Mucosa of descending colon (tissue), 3 donors: Measurements from ENCODE around the gene PRAMEF20. TPM values are rescaled to one million over a fixed set of nuclear protein-coding genes. Genes with fewer than 3 reads are reported as not detected.

ENCODE experiments used
- ATAC-seq: fragments of 200-7000 bp; cut with Tn5 transposase; one replicate; pipeline ENCODE4 v1.9.1; 2020; ENCODE audit warnings: mild to moderate bottlenecking, moderate library complexity
- DNase-seq, 3 donors: peaks; one replicate each; pipeline ENCODE4 v3.0.0-alpha.2; 2020
- H3K36me3 ChIP-seq: fragments of 200-600 bp; one replicate; pipeline ENCODE4 v1.8.0; 2021; ENCODE audit warnings: low read depth, mild to moderate bottlenecking
- H3K4me1 ChIP-seq: fragments of 200-600 bp; one replicate; pipeline ENCODE4 v1.8.0; 2021; ENCODE audit warnings: low read depth, mild to moderate bottlenecking
- H3K4me3 ChIP-seq: fragments of 200-600 bp; one replicate; pipeline ENCODE4 v1.8.0; 2021; ENCODE audit warnings: mild to moderate bottlenecking
- H3K9me3 ChIP-seq: fragments of 200-600 bp; one replicate; pipeline ENCODE4 v1.8.0; 2021; ENCODE audit warnings: mild to moderate bottlenecking
- intact Hi-C, 2 donors: fragments of 100-400 bp; cut with DNase I in 1 of 2; cut with micrococcal nuclease in 1 of 2; formaldehyde crosslinking; loops; one replicate each; pipeline versions ENCODE4 v1.11.0 to v1.11.1; 2022; cut with DNase I, micrococcal nuclease
- total RNA-seq, 3 donors: library from RNA; stranded (reverse); fragmentation: NEBNext Ultra II Directional in 2 of 3; extraction: Animal tissue kit (Norgen Biotek cat#: 25700) in 2 of 3; gene quantifications; one replicate each; pipeline versions ENCODE4 v1.2.1 to v1.2.4, GENCODE V29; 2021 to 2023
- TF ChIP-seq, protein P1 (sequence below): fragments of 200-600 bp; IDR thresholded peaks from one replicate; pipeline ENCODE4 v1.8.0; 2022; ENCODE audit warnings: antibody characterized with exemption, mild to moderate bottlenecking
- donor health status: DM: no; HTN: no; CAD: no; lungs with moderate emphysema.
- donor health status: DM: no; HTN: no; CAD: no.
- donor health status: DM: no; HTN: yes; CAD: no.

Gene PRAMEF20
- total RNA-seq, 3 donors from 2014 or later: not detected

DNA sequence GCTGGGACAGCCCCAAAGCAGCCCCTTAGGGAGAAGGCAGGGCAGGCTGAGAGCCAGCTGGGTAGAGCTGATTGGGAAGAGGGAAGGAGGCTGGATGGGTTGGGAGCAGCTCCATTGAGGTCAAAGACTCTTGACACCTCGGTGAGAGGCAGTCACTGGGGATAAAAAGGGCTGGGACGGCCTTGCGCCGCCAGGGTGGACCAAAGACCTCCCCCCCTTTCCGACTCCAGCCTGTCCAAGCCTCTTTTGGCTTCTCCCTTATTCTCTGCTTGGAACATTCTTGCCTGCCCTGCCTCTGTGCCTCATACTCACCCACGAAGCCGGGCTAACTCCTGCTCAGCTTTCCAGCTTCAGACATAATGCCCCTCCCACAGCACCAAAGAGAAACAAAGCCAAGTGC, 52.4 kb downstream of the PRAMEF20 start:
- intact Hi-C loops: no loop called here
- ATAC-seq (no peak), DNase-seq (no peak)
- no peaks in the 10 kb centered on the region for H3K9me3 ChIP-seq
- no peaks in the 10 kb centered on the region for H3K36me3 ChIP-seq
- H3K4me3 ChIP-seq: no peak overlapping the region
- no peaks in the 10 kb centered on the region for H3K4me1 ChIP-seq
- TF ChIP-seq, protein P1, sequence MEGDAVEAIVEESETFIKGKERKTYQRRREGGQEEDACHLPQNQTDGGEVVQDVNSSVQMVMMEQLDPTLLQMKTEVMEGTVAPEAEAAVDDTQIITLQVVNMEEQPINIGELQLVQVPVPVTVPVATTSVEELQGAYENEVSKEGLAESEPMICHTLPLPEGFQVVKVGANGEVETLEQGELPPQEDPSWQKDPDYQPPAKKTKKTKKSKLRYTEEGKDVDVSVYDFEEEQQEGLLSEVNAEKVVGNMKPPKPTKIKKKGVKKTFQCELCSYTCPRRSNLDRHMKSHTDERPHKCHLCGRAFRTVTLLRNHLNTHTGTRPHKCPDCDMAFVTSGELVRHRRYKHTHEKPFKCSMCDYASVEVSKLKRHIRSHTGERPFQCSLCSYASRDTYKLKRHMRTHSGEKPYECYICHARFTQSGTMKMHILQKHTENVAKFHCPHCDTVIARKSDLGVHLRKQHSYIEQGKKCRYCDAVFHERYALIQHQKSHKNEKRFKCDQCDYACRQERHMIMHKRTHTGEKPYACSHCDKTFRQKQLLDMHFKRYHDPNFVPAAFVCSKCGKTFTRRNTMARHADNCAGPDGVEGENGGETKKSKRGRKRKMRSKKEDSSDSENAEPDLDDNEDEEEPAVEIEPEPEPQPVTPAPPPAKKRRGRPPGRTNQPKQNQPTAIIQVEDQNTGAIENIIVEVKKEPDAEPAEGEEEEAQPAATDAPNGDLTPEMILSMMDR: no peak

DNA sequence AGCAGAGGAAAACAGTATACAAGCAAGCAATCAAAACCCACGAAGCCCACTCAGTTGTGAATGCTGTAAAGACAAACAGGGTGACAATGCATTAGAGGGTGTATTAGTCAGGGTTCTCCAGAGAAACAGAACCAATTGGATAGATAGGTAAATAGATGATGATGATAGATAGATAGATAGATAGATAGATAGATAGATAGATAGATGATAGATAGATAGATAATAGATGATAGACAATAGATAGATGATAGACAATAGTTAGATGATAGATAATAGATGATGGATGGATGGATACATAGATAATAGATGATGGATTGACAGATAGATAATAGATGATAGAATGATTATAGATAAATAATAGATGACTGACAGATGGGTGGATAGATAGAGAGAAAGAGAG, 55.3 kb downstream of the PRAMEF20 start:
- no peak overlapping the region for H3K4me3 ChIP-seq
- ATAC-seq (no peak), DNase-seq (no peak)
- H3K36me3 ChIP-seq: no peaks in the 10 kb centered on the region
- no peaks in the 10 kb centered on the region for H3K9me3 ChIP-seq
- H3K4me1 ChIP-seq: no peaks in the 10 kb centered on the region
- intact Hi-C loops: no loop called here
- TF ChIP-seq, protein P1: no peak

DNA sequence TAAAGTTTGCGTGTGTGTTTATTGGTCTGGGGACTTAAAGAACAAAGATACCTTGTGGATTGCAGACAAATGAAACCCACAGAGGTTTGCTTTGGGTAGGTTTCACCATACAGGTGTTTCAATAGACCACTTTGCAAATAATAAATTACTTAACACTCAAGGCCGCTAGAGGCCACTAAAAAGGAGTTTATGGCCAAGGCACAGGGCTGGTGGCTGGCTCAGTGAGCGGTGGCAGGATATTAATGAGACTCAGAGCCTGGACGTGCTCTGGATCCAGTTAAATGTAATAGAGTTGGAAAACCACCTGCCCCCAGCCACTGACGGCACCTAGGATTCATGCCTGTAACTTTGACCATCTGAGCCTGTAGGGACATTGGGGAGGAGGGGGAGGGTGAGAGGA, 59.1 kb downstream of the PRAMEF20 start:
- H3K4me1 ChIP-seq: no peaks in the 10 kb centered on the region
- ATAC-seq: no peak
- no peaks in the 10 kb centered on the region for H3K9me3 ChIP-seq
- DNase-seq: peak in 1 of 3 donors; percentile 1
- intact Hi-C loops: no loop called here
- H3K4me3 ChIP-seq: no peak overlapping the region
- TF ChIP-seq, protein P1: no peak
- no peaks in the 10 kb centered on the region for H3K36me3 ChIP-seq

Other genes starting within 250 kb of the PRAMEF20 start
- not detected for gene HNRNPCL4, start 244.8 kb upstream of the PRAMEF20 start, total RNA-seq
- gene PRAMEF9, start 238.6 kb upstream of the PRAMEF20 start, total RNA-seq: not detected
- not detected for gene PRAMEF13, start 209.0 kb upstream of the PRAMEF20 start, total RNA-seq
- gene PRAMEF18, start 184.3 kb upstream of the PRAMEF20 start, total RNA-seq: not detected
- not detected for gene PRAMEF5, start 156.3 kb upstream of the PRAMEF20 start, total RNA-seq
- not detected for gene PRAMEF8, start 125.3 kb upstream of the PRAMEF20 start, total RNA-seq
- gene PRAMEF33, start 106.9 kb upstream of the PRAMEF20 start, total RNA-seq: not detected
- gene PRAMEF15, start 94.9 kb upstream of the PRAMEF20 start, total RNA-seq: not detected
- gene PRAMEF14, start 63.3 kb upstream of the PRAMEF20 start, total RNA-seq: not detected
- gene PRAMEF19, start 38.5 kb upstream of the PRAMEF20 start, total RNA-seq: not detected
- gene PRAMEF17, start 20.8 kb upstream of the PRAMEF20 start, total RNA-seq: not detected
- not detected for gene LRRC38, start 103.6 kb downstream of the PRAMEF20 start, total RNA-seq
- 10 to 100 TPM in 2 of 3 donors, 1 to 10 TPM in 1; 1.0 to 12.8 (median 12.6) TPM for gene PDPN, start 173.4 kb downstream of the PRAMEF20 start, total RNA-seq